MG63 (cell line): Measurements from ENCODE around the gene TNIP2. TPM values are rescaled to one million over a fixed set of nuclear protein-coding genes. Genes with fewer than 3 reads are reported as not detected.

Experiments
- DNase-seq: peaks from one replicate; pipeline ENCODE4 v3.0.0-alpha.2; 2020
- H3K27me3 ChIP-seq: fragments of 250-450 bp; sonication (Bioruptor Pico); 2 replicates; pipeline ENCODE4 v1.5.1; 2020; ENCODE audit warnings: mild to moderate bottlenecking, moderate library complexity
- H3K36me3 ChIP-seq: fragments of 250-450 bp; sonication (Bioruptor Pico); 2 replicates; pipeline ENCODE4 v1.5.1; 2020; ENCODE audit warnings: mild to moderate bottlenecking, moderate library complexity
- H3K4me3 ChIP-seq: fragments of 250-450 bp; sonication (Bioruptor Pico); 2 replicates; pipeline ENCODE4 v1.5.1; 2020; ENCODE audit warnings: mild to moderate bottlenecking, moderate library complexity
- H3K9me3 ChIP-seq: fragments of 250-450 bp; sonication (Bioruptor Pico); 2 replicates; pipeline ENCODE4 v1.5.1; 2020; ENCODE audit warnings: mild to moderate bottlenecking, moderate library complexity
- total RNA-seq: library from RNA; depleted of rRNA; stranded (reverse); fragments of >200 nt; shearing (Covaris generic); gene quantifications from 2 replicates; pipeline ENCODE4 v1.2.3, GENCODE V29; 2014; ENCODE audit warnings: low replicate concordance; rRNA removed

The TNIP2 gene, protein sequence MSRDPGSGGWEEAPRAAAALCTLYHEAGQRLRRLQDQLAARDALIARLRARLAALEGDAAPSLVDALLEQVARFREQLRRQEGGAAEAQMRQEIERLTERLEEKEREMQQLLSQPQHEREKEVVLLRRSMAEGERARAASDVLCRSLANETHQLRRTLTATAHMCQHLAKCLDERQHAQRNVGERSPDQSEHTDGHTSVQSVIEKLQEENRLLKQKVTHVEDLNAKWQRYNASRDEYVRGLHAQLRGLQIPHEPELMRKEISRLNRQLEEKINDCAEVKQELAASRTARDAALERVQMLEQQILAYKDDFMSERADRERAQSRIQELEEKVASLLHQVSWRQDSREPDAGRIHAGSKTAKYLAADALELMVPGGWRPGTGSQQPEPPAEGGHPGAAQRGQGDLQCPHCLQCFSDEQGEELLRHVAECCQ
- 32.5 and 78.0 TPM in 2 replicates for total RNA-seq

DNA sequence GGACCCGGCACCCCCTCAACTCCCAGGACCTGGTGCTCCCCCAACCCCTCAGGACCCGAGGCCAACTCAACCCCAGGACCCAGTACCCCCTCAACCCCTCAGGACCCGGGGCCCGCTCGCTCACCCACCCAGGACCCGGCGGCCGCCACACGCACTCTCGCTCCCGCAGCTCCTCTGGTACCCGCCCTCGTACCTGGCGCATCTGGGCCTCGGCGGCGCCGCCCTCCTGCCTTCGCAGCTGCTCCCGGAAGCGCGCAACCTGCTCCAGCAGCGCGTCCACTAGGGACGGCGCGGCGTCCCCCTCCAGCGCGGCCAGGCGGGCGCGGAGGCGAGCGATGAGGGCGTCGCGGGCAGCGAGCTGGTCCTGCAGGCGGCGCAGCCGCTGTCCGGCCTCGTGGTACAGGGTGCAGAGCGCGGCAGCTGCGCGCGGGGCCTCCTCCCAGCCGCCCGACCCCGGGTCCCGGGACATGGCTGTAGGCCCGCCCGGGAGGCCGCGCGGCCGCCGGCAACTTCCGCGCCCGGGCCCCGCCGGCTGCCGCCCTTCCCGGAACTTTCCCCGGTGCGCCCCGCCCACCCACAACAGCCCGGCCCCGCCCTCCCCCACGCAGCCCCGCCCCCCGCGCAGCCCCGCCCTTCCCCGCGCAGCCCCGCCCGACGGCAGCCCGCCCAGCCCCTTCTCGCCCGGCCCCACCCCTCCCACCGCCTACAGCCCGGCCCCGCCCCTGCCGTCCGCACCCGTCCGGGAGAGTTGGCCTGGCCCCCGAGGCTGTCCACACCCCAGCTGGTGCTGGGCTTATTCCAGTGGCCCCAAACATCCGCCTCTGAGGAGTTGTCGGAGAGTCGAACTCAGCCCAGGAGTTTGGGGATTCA lies at the start of gene TNIP2:
Gene TNIP2 (minus strand): TSS at position 516 of the 870 bp plus-strand sequence. CDS start 47 bp downstream, at position 469.
- Histone ChIP-seq H3K4me3 (peak within 1 kb of the TSS; percentile 68), H3K9me3 (no peaks in the 10 kb centered on the region), H3K27me3 (no peaks in the 10 kb centered on the region), H3K36me3 (no peaks in the 10 kb centered on the region)
- peak; percentile 80 for DNase-seq

GRCh38 chr4:2804973-2805501 lies 48.9 kb upstream of the TNIP2 start:
- no peak for DNase-seq
- H3K27me3 ChIP-seq, result no peaks in the 10 kb centered on the region
- no peaks in the 10 kb centered on the region; the same call in 1 of the 2 replicates for H3K36me3 ChIP-seq
- H3K9me3 ChIP-seq, result no peaks in the 10 kb centered on the region
- H3K4me3 ChIP-seq, result no peak overlapping the region

- no peaks in the 10 kb centered on the region for H3K9me3 ChIP-seq
- H3K27me3 ChIP-seq, result no peaks in the 10 kb centered on the region
- H3K4me3 ChIP-seq, result no peak overlapping the region
- H3K36me3 ChIP-seq, result no peaks in the 10 kb centered on the region; the same call in 1 of the 2 replicates
- DNase-seq, result no peak
Measured at GRCh38 chr4:2804449-2804972, 48.4 kb upstream of the TNIP2 start.

GRCh38 chr4:2803624-2804448 lies 47.7 kb upstream of the TNIP2 start:
- H3K27me3 ChIP-seq, result no peaks in the 10 kb centered on the region
- no peak for DNase-seq
- H3K9me3 ChIP-seq, result no peaks in the 10 kb centered on the region
- H3K36me3 ChIP-seq, result no peaks in the 10 kb centered on the region; the same call in 1 of the 2 replicates
- H3K4me3 ChIP-seq, result no peak overlapping the region

- DNase-seq, result no peak
- no peak overlapping the region for H3K4me3 ChIP-seq
- no peaks in the 10 kb centered on the region for H3K27me3 ChIP-seq
- no peaks in the 10 kb centered on the region; the same call in 1 of the 2 replicates for H3K36me3 ChIP-seq
- no peaks in the 10 kb centered on the region for H3K9me3 ChIP-seq
Measured at GRCh38 chr4:2802618-2803531, 46.7 kb upstream of the TNIP2 start.

DNA sequence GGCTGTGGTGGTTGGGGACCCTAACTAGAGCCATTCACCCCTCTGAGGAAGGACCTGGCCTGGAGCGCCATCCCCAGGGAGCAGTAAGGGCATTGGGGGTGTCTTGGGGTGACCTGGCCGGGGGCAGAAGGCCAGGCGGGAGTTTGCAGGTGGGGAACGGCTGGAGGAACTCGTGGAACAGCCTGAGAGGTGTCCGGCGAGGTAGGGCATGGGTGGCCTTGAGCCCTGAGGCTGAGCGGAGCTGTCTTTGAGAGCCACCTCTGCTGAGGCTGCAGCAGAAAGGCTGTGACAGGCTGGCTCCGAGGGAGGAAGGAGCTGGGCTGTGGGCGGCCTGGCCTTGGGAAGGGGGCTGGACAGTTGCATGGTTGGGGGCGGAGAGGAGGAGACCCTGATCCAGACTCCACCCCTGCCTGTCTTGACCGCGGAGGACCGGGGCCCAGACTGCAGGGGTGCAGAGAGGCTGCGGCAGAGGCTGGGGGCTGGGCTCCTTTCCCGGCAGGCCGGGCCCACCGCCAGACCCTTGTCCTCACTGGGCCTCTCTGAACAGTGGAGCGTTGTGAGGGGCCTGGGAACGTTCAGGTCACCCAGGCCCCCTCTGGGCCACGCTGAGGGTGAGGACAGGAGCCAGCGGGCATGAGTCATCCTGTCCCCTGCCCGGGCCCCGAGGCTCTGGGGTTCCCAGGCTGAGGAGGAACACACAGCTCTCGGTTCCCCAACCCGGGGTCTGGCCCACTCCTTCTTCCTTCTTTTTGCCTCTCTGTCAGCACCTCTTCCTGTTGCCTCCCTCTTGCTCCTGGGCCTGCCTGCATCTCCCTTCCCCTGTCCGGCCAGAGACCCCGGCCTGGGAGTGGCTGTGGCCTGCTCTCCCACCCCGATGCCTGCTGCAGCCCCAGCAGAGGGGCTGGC lies 44.8 kb upstream of the TNIP2 start:
- H3K36me3 ChIP-seq, result peaks cover 4% of the 10 kb centered on the region; the same call in 1 of the 2 replicates
- H3K9me3 ChIP-seq, result no peaks in the 10 kb centered on the region
- H3K27me3 ChIP-seq, result no peaks in the 10 kb centered on the region
- DNase-seq, result peak; percentile 33
- H3K4me3 ChIP-seq, result no peak overlapping the region

DNA sequence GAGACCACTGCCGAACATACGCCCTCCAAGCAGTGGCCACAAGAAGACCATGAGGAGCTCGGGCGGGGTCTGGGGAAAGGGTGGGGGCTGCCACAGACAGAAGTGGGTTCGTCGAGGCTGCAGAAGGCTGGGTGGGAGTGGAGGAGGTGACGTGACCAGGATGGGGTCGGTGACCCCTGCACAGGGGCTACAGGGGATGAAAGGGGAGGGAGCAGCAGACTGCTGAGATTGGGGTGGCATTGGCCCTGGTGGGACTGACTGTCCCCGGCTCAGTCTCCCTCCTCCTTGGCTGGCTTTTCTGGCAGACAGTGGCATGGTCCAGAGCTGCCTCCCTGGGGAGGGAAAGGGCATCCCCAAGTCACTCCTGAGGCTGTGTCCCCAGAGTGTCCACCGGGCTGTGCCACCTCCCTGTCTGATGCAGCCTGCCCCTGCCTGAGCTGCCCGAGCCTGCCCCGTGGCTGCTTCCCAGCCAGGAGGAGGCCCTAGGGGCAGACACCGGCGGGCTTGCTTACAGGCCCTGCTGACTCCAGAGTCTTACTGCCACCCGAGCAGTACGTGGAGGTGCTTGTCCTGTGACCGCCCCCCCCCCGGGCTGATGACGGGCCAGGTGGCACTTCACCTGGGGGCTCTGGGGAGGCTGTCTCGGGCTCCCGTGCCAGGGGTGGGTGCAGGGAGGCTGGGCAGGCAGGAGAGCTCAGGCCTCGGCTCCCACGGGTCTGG lies 44.0 kb upstream of the TNIP2 start:
- no peak for DNase-seq
- no peaks in the 10 kb centered on the region for H3K27me3 ChIP-seq
- peaks cover 4% of the 10 kb centered on the region; the same call in 1 of the 2 replicates for H3K36me3 ChIP-seq
- H3K4me3 ChIP-seq, result no peak overlapping the region
- H3K9me3 ChIP-seq, result no peaks in the 10 kb centered on the region

DNA sequence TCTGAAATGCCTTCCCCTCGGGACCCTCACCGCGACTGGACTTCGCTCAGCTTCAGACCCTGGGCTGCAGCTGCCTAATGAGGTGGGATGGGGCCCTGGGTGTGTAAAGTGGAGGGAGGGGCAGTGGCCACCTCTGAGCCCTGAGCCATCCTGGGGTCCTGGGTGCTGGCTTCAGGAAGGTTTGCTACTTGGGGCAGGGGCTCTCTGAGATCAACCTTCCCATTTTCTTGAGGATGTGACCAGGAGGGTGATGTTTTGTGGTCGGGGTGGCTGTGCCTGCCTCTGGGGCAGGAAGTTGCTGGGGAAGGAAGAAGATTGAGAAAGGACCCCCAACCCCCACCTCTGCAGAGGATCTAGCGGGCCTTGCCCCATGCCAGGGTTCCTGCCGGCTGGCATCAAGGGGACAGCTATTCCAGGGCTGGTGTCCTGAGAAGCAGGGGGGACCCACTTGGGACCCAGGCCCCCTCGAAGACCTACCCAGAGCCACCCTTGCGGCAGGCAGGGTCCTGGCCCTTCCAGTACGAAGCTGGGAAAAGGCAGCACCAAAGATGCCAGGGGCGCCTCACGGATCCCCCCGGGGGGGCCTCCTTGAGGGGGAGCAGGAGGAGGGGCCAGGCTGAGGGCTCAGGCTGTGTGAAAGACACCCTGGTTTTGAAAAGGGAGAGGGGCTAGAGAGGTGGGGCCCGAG lies 43.2 kb upstream of the TNIP2 start:
- Histone ChIP-seq H3K9me3 (no peaks in the 10 kb centered on the region), H3K4me3 (no peak overlapping the region), H3K27me3 (no peaks in the 10 kb centered on the region), H3K36me3 (peaks cover 4% of the 10 kb centered on the region; the same call in 1 of the 2 replicates)
- DNase-seq, result no peak

- Histone ChIP-seq H3K9me3 (no peaks in the 10 kb centered on the region), H3K36me3 (peaks cover 4% of the 10 kb centered on the region; the same call in 1 of the 2 replicates), H3K4me3 (no peak overlapping the region), H3K27me3 (no peaks in the 10 kb centered on the region)
- DNase-seq, result no peak
Measured at GRCh38 chr4:2798399-2799223, 42.5 kb upstream of the TNIP2 start.

DNA sequence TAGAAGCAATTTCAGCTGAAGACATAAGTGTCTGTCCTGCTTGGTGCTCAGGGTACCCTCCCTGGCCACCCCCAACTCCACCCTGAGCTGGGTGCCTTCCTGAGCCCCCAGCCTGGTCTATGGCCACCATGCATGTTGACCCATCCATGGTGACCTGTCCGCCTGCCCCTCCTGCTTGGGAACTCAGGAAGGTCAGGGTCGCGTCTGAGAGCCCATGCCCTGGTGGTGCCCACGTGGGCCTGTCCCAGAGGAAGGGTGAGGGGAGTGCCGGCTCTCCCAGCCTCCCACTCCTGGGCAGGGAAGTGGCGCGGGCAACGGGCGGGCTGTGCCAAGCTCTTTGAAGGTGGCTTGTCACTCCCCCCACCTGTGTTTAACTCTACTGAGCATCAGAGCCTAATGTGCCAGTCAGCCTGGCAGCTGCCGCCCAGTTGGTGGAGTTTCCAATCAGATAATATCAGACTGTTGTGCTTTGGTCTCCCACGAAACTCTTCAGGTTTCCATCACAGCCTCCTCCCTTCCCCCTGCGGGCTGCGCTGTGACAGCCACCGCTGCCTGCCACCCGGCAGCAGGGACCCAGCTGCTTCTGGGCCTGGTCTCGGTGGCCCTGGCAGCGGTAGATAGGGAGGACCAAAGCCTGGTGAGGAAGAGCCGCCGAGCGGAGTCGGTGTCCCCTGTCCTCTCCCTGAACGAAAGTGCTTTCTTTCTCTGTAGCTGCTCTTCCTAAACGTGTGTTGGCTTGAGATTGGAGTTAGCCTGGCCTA lies 41.6 kb upstream of the TNIP2 start:
- Histone ChIP-seq H3K4me3 (no peak overlapping the region), H3K36me3 (peaks cover 4% of the 10 kb centered on the region; the same call in 1 of the 2 replicates), H3K9me3 (no peaks in the 10 kb centered on the region), H3K27me3 (no peaks in the 10 kb centered on the region)
- no peak for DNase-seq

DNA sequence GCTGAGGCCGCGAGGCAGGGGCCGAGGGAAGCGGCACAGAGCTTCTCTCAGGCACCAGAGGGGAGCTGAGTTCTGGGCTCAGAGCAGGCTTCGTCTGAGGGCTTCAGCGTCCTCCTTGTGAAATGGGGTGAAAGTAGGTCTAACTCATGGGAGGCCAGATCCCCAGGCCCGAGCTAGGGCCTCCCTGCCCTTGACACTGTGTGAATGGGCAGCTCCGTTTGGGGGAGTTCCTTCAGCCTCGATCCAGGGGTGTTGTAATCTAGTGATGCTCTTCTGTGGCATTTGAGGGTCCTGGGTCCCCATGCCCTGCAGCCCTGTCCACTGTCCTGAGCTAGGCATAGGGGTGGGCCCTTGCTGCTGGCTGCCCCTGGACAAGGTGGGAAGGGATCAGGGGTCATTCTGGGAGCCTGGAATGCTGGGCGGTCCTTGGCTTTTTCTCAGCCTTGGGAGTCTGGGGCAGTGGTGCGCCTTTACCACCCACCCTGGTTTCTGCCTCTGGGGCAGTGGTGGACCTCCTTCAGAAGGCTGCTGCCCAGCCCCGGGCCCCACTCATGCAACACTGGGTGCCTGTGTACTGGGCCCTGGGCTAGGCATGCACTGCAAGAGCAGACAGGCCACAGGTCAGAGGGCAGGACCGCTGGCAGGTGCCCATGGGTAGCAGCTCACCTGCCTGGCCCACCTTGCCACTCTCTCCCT lies 40.9 kb upstream of the TNIP2 start:
- no peak for DNase-seq
- Histone ChIP-seq H3K4me3 (no peak overlapping the region), H3K9me3 (no peaks in the 10 kb centered on the region), H3K27me3 (no peaks in the 10 kb centered on the region), H3K36me3 (peaks cover 4% of the 10 kb centered on the region; the same call in 1 of the 2 replicates)
